ES-I3 (cell line): ENCODE results near the gene KLHL18.
"Not testable (repeated sequence)": the region's sequence is repeated elsewhere in the genome, so short reads cannot be mapped to it uniquely, and the experiment has no call there.

Experiments used
- H3K36me3 ChIP-seq: 2 replicates; pipeline ENCODE4 v1.6.1; 2013; ENCODE audit warnings: mild to moderate bottlenecking, low read length, control low read depth, moderate library complexity; ENCODE audit not compliant: insufficient read depth
- H3K4me1 ChIP-seq: 2 replicates; pipeline ENCODE4 v1.6.1; 2013; ENCODE audit warnings: mild to moderate bottlenecking, control low read depth, low read length; ENCODE audit not compliant: insufficient read depth
- H3K9ac ChIP-seq: 2 replicates; pipeline ENCODE4 v1.6.1; 2013; ENCODE audit warnings: low read depth, mild to moderate bottlenecking, low read length, moderate library complexity
- H3K9me3 ChIP-seq: 2 replicates; pipeline ENCODE4 v1.6.1; 2013; ENCODE audit warnings: mild to moderate bottlenecking, low read length, moderate library complexity; ENCODE audit not compliant: control insufficient read depth, insufficient read depth

Gene KLHL18

DNA sequence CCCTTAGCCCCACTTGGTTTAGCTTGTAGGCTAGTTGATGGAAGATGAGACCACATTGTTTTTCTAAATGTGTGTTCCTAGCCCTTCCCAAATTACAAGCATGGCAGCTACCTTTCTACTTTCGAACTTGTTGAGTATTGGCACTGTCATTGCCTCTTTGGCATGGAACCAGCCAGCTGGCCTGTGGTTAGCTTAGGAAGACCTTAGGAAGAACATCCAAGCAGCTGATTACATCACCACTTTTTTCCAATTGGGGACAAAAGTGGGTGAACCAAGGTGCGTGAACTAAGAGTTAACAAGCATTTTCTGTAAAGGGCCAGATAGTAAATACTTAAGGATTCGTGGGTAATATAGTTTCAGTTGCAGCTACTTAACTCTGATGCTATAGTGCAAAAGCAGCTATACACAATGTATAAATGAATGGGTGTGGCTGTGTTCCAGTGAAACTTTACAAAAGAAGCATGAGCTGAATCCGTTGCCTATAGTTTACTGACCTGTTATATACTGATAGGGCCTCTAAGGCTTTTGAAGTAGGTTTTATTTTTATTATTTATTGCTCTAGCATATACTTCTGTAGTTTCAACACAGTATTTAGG is 8.5 kb downstream of the KLHL18 start:
- Histone ChIP-seq H3K4me1 (no peaks in the 10 kb centered on the region), H3K9ac (no peak overlapping the region)

DNA sequence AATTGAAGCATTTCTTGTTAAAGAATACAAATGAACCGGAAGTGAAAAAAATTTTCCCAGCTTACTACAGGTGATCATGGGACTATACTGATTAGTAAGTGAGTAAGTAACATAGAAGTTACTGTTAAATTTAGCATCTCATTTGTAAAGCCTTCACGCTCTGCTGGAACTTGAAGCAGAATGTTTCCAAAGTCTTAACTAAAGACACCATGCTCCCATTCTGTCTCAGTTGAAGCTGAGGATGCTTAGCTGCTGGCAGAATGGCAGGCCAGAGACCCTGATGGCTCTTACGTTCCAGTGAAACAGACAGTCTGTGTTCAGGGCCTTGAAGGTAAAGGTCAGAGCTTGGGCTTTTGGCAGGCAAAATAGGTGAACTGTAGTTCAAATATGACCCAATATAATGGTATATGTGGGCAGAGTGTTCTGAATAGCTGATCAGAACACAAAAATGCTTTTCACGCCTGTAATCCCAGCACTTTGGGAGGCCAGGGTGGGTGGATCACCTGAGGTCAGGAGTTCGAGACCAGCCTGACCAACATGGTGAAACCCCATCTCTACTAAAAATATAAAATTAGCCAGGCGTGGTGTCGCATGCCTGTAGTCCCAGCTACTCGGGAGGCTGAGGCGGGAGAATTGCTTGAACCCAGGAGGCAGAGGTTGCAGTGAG is 9.1 kb downstream of the KLHL18 start:
- not testable (repeated sequence) for H3K9me3 ChIP-seq, H3K36me3 ChIP-seq, H3K9ac ChIP-seq, H3K4me1 ChIP-seq

More for the DNA sequence above, 8.5 kb downstream of the KLHL18 start:
- H3K9me3 ChIP-seq = no peaks in the 10 kb centered on the region
- H3K36me3 ChIP-seq = peaks cover 4% of the 10 kb centered on the region; the same call in 1 of the 2 replicates

DNA sequence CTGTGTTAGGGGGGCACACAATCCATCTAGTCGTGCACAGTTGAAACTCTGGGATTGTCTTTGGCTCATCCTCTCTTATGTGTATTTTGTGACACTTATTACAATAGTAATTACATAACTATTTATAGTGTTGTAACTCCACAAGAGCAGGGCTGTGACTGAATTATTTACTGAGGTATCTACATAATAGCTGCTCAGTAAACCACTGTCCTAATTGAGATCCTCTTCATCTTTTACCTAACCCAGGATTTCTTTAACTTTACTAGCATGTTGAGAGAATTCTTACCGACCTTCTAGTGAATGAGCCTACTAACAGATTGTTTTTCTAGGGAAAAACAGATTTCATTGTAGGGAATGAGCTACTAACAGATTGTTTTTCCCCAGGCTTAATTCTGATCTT is 11.1 kb downstream of the KLHL18 start:
- Histone ChIP-seq H3K9ac (no peak overlapping the region), H3K36me3 (peaks cover 4% of the 10 kb centered on the region; the same call in 1 of the 2 replicates)

DNA sequence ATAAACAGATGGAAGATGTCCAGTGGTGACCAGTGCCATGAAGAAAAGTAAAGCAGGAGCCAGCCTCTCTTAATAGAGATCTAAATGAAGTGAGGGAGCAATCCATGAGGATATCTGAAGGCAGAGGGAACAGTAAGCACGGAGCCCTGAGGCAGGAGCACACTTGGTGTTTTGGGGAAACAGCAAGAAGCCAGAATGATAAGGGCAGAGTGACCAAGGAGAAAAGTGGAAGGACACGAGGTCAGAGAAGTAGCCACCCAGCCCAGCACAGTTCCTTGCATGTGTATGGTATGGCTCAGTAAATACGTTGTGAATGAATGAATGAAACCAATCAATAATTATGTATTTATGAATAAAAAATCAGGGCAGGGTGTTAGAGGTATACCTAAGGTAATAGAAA is 11.6 kb downstream of the KLHL18 start:
- Histone ChIP-seq H3K36me3 (peaks cover 4% of the 10 kb centered on the region; the same call in 1 of the 2 replicates), H3K9ac (no peak overlapping the region), H3K4me1 (0 out of 2 replicates have a peak, but pooled peaks cover 7% of the 10 kb centered on the region), H3K9me3 (no peaks in the 10 kb centered on the region)

More for the DNA sequence above, 11.1 kb downstream of the KLHL18 start:
- H3K9me3 ChIP-seq = no peaks in the 10 kb centered on the region
- H3K4me1 ChIP-seq = 0 out of 2 replicates have a peak, but pooled peaks cover 7% of the 10 kb centered on the region

DNA sequence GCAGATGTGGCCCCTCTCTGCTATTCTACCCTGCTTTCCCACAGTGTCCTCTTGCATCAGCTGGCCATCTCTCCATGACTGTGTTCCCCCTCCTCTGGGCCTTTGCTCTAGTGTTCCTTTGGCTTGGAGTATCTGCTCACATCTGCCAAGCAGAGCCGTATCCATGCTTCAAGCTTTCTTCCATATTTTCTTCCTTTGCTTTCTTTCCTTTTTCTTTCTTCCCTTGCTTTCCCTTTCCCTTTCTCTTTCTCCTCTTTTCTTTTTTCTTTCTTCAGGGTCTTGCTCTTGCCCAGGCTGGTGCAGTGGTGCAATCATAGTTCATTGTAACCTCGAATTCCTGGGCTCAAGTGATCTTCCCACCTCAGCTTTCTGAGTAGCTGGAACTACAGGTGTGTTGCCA is 12.6 kb downstream of the KLHL18 start:
- Histone ChIP-seq H3K9ac (no peak overlapping the region), H3K9me3 (no peaks in the 10 kb centered on the region), H3K36me3 (peaks cover 4% of the 10 kb centered on the region; the same call in 1 of the 2 replicates), H3K4me1 (0 out of 2 replicates have a peak, but pooled peaks cover 7% of the 10 kb centered on the region)

DNA sequence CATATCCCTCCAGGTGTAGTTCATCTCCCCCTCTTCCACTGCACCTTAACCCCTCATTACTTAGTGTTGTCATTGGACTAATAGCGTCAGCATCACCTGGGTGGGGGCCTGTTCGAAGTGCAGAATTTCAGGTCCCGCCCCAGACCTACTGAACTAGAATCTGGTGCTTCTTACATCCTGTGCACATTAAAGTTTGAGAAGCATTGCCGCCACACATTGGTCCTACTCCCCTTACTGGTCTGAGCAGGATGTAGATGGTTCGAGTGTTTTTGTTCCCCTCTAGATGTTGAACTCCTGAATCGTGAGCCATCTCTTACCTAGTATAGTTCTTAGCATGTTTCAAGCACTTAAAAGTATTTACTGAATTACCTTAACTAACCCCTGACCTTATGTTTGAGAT is 13.2 kb downstream of the KLHL18 start:
- peaks cover 4% of the 10 kb centered on the region; the same call in 1 of the 2 replicates for H3K36me3 ChIP-seq
- H3K9me3 ChIP-seq = no peaks in the 10 kb centered on the region
- no peak overlapping the region for H3K9ac ChIP-seq
- H3K4me1 ChIP-seq = 0 out of 2 replicates have a peak, but pooled peaks cover 7% of the 10 kb centered on the region

DNA sequence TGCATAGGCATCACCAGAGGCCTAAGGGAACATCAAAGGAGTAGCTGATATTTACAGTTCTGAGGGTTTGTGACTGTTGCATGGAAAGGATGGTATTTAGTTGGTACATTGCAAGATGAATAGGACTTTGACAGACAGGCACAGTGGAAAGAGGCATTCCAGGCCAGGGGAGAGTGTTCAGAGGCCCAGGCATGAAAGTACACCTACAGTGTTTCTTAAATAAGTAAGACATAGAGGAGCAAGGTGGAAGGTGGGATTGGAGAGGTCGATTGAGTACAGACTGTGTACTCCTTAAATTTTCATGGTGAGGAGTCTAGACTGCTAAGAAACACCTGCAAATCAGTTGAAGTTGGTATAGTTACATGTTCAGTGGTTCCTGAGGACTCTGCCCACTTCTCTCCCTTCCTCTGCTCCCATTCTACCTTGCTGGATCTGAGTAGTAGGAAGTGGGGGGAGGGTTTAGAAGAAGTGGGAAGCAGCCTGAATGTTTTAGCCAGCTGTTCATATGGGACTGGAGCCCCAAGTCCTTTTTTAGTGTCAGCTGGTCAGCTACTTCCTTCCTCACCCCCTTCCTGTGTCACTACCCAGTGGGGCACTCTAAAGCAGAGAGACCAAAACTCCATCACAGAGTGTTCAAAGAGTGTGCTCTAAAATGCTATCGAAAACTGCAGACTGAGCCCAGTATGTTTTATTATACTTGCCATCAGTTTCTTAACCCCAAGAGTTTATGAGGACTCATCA is 14.0 kb downstream of the KLHL18 start:
- Histone ChIP-seq H3K36me3 (no peaks in the 10 kb centered on the region), H3K9ac (no peak overlapping the region), H3K9me3 (no peaks in the 10 kb centered on the region), H3K4me1 (0 out of 2 replicates have a peak, but pooled peaks cover 7% of the 10 kb centered on the region)

DNA sequence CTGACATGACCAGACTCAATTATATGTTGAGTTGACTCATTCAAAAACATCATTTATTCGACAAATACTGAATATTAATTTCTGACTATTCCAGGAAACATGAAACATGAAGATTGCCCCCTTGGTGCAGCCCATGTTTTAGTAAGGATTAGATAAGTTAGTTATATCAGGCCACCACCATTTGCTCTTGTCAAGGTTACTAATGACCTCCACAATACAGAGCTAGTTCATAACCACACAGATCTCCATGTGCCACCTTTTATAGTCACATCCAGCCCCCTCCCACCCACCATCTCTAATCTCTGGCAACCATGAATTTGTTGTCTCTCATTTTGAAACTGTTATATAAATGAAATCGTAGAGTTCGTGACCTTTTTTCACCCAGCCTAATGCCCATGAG is 15.7 kb downstream of the KLHL18 start:
- H3K9me3 ChIP-seq = no peaks in the 10 kb centered on the region
- H3K4me1 ChIP-seq = 0 out of 2 replicates have a peak, but pooled peaks cover 7% of the 10 kb centered on the region
- H3K9ac ChIP-seq = no peak overlapping the region
- H3K36me3 ChIP-seq = peaks cover 3% of the 10 kb centered on the region; the same call in 1 of the 2 replicates

DNA sequence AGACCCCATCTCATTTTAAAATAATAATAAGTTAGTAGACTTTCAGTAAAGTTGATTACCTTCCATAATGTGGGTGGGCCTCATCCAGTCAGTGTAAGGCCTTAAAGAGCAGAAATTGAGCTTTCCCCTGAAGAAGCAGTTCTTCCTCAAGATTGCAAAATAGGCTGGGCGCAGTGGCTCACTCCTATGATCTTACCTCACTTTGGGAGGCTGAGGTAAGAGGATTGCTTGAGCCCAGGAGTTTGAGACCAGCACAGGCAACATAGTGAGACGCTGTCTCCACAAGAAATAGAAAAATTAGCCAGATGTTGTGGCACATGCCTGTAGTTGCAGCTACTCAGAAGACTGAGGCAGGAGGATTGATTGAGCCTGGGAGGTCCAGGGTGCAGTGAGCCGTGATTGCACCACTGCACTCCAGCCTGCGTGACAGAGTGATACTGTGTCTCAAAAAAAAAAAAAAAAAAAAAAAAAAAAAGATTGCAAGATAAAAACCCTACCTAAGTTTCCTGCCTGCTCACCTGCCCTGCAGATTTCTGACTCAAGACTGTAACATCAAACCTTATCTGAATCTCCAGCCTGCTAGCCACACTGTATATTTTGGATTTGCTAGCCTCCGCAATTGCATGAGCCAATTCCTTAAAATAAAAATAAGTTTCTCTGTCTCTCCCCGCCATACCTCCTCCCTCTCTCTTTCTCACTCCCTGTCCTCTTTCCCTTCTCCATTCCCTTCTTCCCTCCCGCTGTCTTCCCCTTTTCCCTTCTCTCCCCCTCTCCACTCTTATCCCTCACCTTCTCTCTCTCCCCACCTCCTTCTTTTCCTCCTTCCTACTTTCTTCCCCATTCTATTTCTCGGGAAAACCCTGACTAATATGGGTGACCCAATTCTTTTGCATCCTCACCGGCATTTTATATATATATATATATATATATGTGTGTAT is 16.9 kb downstream of the KLHL18 start:
- Histone ChIP-seq H3K36me3 (peaks cover 3% of the 10 kb centered on the region; the same call in 1 of the 2 replicates), H3K9me3 (no peaks in the 10 kb centered on the region), H3K9ac (no peak overlapping the region), H3K4me1 (0 out of 2 replicates have a peak, but pooled peaks cover 7% of the 10 kb centered on the region)

DNA sequence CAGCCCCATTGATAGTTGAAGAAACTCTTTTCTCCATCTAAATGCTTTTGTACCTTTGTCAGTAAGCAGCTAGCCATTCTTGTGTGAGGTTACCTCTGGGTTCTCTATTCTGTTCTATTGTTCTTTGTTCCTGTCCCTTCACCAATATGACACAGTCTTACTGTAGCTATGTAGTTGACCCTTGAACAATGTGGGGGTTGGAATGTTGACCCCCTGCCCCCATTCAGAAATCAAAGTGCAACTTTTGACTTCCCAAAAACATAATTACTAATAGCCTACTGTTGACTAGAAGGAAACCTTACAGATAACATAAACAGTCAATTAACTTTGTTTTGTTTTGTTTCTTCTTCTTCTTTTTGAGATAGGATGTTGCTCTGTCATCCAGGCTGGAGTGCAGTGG is 18.7 kb downstream of the KLHL18 start:
- Histone ChIP-seq H3K9ac (no peak overlapping the region), H3K9me3 (no peaks in the 10 kb centered on the region; the same call in 1 of the 2 replicates), H3K36me3 (peaks cover 3% of the 10 kb centered on the region; the same call in 1 of the 2 replicates), H3K4me1 (0 out of 2 replicates have a peak, but pooled peaks cover 7% of the 10 kb centered on the region)

DNA sequence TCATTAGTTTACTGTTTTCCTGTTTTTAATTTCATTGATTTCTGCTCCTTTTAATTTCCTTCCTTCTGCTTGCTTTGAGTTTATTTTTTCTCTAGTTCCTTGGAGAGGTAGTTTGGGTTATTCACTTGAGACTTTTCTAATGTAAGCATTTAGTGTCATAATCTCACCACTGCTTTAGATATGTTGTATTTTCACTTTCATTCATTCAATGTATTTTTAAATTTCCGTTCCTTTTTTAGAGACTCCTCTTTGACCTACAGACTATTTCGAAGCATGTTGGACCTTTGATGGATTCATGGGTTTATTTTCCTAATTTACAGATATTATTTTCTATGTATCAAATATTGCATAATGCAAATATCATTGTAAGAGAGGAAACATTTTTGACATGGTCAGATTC is 23.3 kb downstream of the KLHL18 start:
- Histone ChIP-seq H3K9me3 (no peaks in the 10 kb centered on the region; the same call in 1 of the 2 replicates), H3K36me3 (peaks cover 3% of the 10 kb centered on the region; the same call in 1 of the 2 replicates), H3K4me1 (no peaks in the 10 kb centered on the region), H3K9ac (no peak overlapping the region)

DNA sequence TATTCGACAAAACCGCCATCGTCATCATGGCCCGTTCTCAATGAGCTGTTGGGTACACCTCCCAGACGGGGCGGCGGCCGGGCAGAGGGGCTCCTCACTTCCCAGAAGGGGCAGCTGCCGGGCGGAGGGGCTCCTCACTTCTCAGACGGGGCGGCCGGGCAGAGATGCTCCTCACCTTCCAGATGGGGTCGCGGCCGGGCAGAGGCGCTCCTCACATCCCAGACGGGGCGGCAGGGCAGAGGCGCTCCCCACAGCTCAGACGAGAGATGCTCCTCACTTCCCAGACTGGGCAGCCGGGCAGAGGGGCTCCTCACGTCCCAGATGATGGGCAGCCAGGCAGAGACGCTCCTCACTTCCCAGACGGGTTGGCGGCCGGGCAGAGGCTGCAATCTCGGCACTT is 26.5 kb downstream of the KLHL18 start:
- H3K4me1 ChIP-seq, H3K9me3 ChIP-seq, H3K9ac ChIP-seq, H3K36me3 ChIP-seq: not testable (repeated sequence)

DNA sequence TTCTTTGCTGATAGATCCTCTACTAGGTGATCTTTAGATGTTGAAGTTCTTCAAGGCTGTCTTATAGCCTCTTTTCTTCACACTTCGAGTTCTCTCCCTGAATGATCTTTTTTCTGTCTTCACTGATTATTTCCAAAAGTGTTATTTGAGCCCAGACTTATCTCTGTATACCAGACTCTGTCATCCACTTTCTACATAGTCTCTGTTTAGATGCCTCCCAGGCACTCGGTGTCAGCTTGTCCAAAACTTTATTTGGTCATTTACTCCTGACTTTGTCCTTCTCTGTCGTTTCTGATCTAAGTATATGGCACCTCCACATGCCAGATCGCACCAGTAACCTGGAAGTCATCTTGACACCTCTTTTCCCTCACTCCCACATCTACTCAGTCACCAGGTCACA is 27.6 kb downstream of the KLHL18 start:
- H3K9me3 ChIP-seq = no peaks in the 10 kb centered on the region; the same call in 1 of the 2 replicates
- H3K9ac ChIP-seq = no peak overlapping the region
- peaks cover 12% of the 10 kb centered on the region for H3K4me1 ChIP-seq
- H3K36me3 ChIP-seq = no peaks in the 10 kb centered on the region
